ENCODE results near the gene LARGE2.

DNA sequence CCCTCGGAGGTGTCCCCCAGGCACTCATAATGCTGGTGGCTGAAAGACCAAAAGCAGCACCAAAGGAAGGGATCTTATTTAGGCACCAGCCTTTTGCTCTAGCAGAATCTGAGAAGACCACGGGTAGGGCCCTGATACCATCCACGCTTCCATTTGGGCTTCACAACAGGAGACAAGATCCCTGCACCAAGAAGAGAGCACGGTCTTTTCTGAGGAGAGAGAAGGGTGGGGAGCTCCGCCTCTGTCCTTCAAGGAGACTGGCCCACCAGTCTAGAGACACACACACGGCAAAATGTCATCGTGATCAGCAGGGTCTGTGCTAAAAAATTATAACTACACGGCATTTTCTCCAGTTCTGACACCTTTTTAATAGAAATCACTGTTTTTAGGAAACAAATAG is 9.8 kb downstream of the LARGE2 start:
- TF ChIP-seq, protein P1, sequence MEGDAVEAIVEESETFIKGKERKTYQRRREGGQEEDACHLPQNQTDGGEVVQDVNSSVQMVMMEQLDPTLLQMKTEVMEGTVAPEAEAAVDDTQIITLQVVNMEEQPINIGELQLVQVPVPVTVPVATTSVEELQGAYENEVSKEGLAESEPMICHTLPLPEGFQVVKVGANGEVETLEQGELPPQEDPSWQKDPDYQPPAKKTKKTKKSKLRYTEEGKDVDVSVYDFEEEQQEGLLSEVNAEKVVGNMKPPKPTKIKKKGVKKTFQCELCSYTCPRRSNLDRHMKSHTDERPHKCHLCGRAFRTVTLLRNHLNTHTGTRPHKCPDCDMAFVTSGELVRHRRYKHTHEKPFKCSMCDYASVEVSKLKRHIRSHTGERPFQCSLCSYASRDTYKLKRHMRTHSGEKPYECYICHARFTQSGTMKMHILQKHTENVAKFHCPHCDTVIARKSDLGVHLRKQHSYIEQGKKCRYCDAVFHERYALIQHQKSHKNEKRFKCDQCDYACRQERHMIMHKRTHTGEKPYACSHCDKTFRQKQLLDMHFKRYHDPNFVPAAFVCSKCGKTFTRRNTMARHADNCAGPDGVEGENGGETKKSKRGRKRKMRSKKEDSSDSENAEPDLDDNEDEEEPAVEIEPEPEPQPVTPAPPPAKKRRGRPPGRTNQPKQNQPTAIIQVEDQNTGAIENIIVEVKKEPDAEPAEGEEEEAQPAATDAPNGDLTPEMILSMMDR (conservative IDR thresholded peaks at IDR 0.05): no peak
- TF ChIP-seq ZFX (IDR thresholded peaks at IDR 0.05): no peak
